ENCODE data around the gene SNX7. TPM values are rescaled to one million over a fixed set of nuclear protein-coding genes. Genes with fewer than 3 reads are reported as not detected.

The SNX7 gene
- total and polyA plus RNA-seq, 2 donors (not counting 1 experiment from before 2014, with no cell fraction given): 48.6 to 60.9 TPM

GRCh38 chr1:98764485-98764884 is 103.0 kb downstream of the SNX7 start:
- H4K20me1 ChIP-seq (ENCODE audit: control insufficient read depth, extremely low read depth, insufficient read depth, low read length): peaks cover 2% of the 10 kb centered on the region
- no peak for DNase-seq (ENCODE audit: low read depth in 2 of 2)
- TF ChIP-seq EZH2 (IDR thresholded peaks at IDR 0.05; ENCODE audit: low read length, missing control alignments): no peak
- no peak for TF ChIP-seq CTCF (conservative IDR thresholded peaks at IDR 0.05 in 1 of 2, IDR thresholded peaks at IDR 0.05 in 1 of 2; ENCODE audit: low read depth in 1 of 2, low read length in 2 of 2)
- H3K27ac ChIP-seq (ENCODE audit: insufficient read depth, low read length): no peak overlapping the region
- no peak overlapping the region for H3K9ac ChIP-seq (ENCODE audit: insufficient read depth, low read length)
- no peak overlapping the region for H3K4me3 ChIP-seq (replicated peaks in 1 of 4; ENCODE audit: control extremely low read depth in 1 of 4, insufficient read depth in 1 of 4, low read depth in 3 of 4, low read length in 4 of 4)
- H3K4me2 ChIP-seq (ENCODE audit: extremely low read depth, insufficient read depth, low read length): no peak overlapping the region
- H3K27me3 ChIP-seq (ENCODE audit: control insufficient read depth, insufficient read depth, low read length): no peaks in the 10 kb centered on the region
- H3K36me3 ChIP-seq (ENCODE audit: control insufficient read depth, insufficient read depth, low read length): no peaks in the 10 kb centered on the region
- H3K9me3 ChIP-seq (ENCODE audit: control insufficient read depth, insufficient read depth, low read depth, low read length): no peaks in the 10 kb centered on the region
- no peaks in the 10 kb centered on the region for H3K4me1 ChIP-seq (ENCODE audit: control insufficient read depth, extremely low read depth, insufficient read depth, low read length)
- H3K79me2 ChIP-seq (ENCODE audit: control insufficient read depth, insufficient read depth, low read length): no peaks in the 10 kb centered on the region
- H2AFZ ChIP-seq (ENCODE audit: low read length): no peak overlapping the region

GRCh38 chr1:98766255-98766654 is 104.7 kb downstream of the SNX7 start:
- Histone ChIP-seq H3K4me1 (ENCODE audit: control insufficient read depth, extremely low read depth, insufficient read depth, low read length) (no peaks in the 10 kb centered on the region), H4K20me1 (ENCODE audit: control insufficient read depth, extremely low read depth, insufficient read depth, low read length) (peaks cover 2% of the 10 kb centered on the region), H2AFZ (ENCODE audit: low read length) (no peak overlapping the region), H3K36me3 (ENCODE audit: control insufficient read depth, insufficient read depth, low read length) (no peaks in the 10 kb centered on the region), H3K9ac (ENCODE audit: insufficient read depth, low read length) (no peak overlapping the region), H3K27me3 (ENCODE audit: control insufficient read depth, insufficient read depth, low read length) (no peaks in the 10 kb centered on the region), H3K79me2 (ENCODE audit: control insufficient read depth, insufficient read depth, low read length) (no peaks in the 10 kb centered on the region), H3K4me3 (replicated peaks in 1 of 4; ENCODE audit: control extremely low read depth in 1 of 4, insufficient read depth in 1 of 4, low read depth in 3 of 4, low read length in 4 of 4) (no peak overlapping the region), H3K9me3 (ENCODE audit: control insufficient read depth, insufficient read depth, low read depth, low read length) (no peaks in the 10 kb centered on the region), H3K27ac (ENCODE audit: insufficient read depth, low read length) (no peak overlapping the region), H3K4me2 (ENCODE audit: extremely low read depth, insufficient read depth, low read length) (no peak overlapping the region)
- TF ChIP-seq CTCF (conservative IDR thresholded peaks at IDR 0.05 in 1 of 2, IDR thresholded peaks at IDR 0.05 in 1 of 2; ENCODE audit: low read depth in 1 of 2, low read length in 2 of 2): no peak
- no peak for TF ChIP-seq EZH2 (IDR thresholded peaks at IDR 0.05; ENCODE audit: low read length, missing control alignments)
- DNase-seq (ENCODE audit: low read depth in 2 of 2): no peak

- Histone ChIP-seq H4K20me1 (ENCODE audit: control insufficient read depth, extremely low read depth, insufficient read depth, low read length) (peaks cover 2% of the 10 kb centered on the region), H3K4me3 (replicated peaks in 1 of 4; ENCODE audit: control extremely low read depth in 1 of 4, insufficient read depth in 1 of 4, low read depth in 3 of 4, low read length in 4 of 4) (no peak overlapping the region), H3K9me3 (ENCODE audit: control insufficient read depth, insufficient read depth, low read depth, low read length) (no peaks in the 10 kb centered on the region), H3K79me2 (ENCODE audit: control insufficient read depth, insufficient read depth, low read length) (no peaks in the 10 kb centered on the region), H3K9ac (ENCODE audit: insufficient read depth, low read length) (no peak overlapping the region), H3K27me3 (ENCODE audit: control insufficient read depth, insufficient read depth, low read length) (no peaks in the 10 kb centered on the region), H3K36me3 (ENCODE audit: control insufficient read depth, insufficient read depth, low read length) (no peaks in the 10 kb centered on the region), H3K4me1 (ENCODE audit: control insufficient read depth, extremely low read depth, insufficient read depth, low read length) (no peaks in the 10 kb centered on the region), H3K27ac (ENCODE audit: insufficient read depth, low read length) (no peak overlapping the region), H2AFZ (ENCODE audit: low read length) (no peak overlapping the region), H3K4me2 (ENCODE audit: extremely low read depth, insufficient read depth, low read length) (no peak overlapping the region)
- DNase-seq (ENCODE audit: low read depth in 2 of 2): no peak
- TF ChIP-seq CTCF (conservative IDR thresholded peaks at IDR 0.05 in 1 of 2, IDR thresholded peaks at IDR 0.05 in 1 of 2; ENCODE audit: low read depth in 1 of 2, low read length in 2 of 2): no peak
- TF ChIP-seq EZH2 (IDR thresholded peaks at IDR 0.05; ENCODE audit: low read length, missing control alignments): no peak
Observed at GRCh38 chr1:98769162-98769561, 107.6 kb downstream of the SNX7 start.
